HG03378 (cell line): Measurements from ENCODE around the gene TMPRSS11A.

Source experiments
- ATAC-seq: cut with Tn5 transposase; IDR thresholded peaks from one replicate; pipeline ENCODE4 v1.9.1; 2021; ENCODE audit warnings: mild to moderate bottlenecking, moderate library complexity; ENCODE audit not compliant: unreplicated experiment

The TMPRSS11A gene

DNA sequence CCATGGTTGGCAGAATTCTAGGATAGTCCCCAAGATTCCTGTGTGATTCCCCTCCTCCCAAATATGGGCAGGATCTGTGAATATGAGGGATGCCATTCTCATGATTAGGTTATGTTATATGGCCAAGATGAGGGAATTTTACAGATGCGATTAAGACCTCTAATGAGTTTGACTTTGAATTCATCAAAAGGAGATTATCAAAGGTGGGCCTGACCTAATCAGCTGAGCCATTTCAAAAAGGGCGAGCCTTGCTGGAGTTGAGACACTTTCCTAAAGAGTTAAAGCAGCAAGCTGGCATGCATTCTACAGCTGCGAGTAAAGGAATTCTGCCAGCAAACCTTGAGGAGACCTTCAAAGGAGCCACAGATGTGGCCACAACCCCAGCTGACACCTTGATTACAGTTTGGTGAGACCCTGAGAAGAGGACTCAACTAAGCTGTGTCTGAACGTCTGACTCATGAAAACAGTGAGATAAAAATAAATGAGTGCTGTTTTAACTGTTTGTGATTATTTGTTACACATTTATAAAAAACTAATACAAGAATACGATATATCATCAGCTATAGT lies 47.8 kb downstream of the TMPRSS11A start:
- no peak for ATAC-seq

DNA sequence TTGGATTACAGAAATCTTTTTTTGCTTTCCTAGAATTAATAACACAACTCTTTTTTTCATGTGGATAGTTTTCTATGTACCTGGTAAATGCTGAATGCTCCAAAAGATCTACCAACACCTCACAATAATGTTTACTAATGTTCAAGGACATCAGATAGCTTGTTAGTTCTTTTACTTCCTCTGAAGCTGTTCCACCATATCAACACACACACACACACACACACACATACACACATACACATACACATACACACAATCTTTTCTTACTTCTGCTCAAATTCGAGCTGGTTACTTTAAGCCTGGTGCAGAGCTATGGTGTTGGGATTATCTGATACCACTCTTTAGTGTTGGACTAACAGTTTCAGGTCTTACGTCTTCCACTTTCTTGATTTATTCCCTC lies 51.2 kb downstream of the TMPRSS11A start:
- ATAC-seq = no peak

DNA sequence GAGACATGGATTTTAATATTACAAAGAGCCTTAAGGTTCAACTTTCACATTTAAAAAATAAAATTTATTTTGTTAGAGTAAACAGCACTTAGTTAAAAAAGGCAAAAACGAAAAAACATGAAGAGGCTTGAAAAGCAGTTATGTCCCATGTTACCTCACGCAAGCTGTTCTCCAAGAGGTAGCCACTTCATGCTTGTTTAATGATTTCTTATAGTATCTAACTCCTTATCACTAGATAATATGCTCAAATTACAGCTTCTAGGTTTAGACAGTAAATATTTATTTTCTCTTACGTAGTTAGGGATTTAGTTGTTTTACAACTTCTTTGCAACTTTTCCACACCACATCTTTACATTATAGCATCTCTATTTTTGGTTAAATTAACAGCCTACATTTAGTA lies 51.7 kb downstream of the TMPRSS11A start:
- no peak for ATAC-seq

DNA sequence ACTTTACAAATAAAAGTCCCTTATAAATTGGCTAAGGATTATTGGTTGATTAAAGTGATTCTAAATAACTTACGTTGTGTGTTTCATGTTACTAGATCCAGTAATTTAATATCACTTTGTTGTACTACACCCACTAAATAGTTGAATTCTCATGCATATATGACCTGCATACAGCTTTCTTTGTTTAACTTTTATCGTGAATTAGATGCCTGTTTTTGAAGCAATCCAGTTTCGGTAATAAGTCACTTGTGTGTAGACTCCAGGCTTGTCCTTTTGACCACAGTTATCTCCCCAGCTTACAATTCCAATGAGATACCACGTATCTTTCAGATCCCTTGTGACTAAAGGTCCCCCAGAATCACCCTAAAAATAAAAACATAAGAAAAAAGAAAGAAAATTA lies 52.2 kb downstream of the TMPRSS11A start:
- no peak for ATAC-seq

DNA sequence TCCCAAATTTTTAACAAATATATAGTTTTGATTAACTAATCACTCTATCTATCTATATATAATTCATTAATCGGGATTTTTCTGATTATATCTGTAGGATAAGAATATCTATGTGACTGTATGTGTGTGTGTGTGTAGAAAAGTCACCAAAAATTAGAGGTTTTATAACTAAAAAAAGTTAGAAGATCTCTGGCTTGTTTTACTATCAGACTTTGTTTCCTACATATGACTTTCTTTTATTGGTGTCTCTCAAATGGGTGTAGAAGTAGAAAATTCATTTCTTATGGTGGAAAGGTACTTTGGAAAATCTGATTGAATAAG lies 52.7 kb downstream of the TMPRSS11A start:
- no peak for ATAC-seq

DNA sequence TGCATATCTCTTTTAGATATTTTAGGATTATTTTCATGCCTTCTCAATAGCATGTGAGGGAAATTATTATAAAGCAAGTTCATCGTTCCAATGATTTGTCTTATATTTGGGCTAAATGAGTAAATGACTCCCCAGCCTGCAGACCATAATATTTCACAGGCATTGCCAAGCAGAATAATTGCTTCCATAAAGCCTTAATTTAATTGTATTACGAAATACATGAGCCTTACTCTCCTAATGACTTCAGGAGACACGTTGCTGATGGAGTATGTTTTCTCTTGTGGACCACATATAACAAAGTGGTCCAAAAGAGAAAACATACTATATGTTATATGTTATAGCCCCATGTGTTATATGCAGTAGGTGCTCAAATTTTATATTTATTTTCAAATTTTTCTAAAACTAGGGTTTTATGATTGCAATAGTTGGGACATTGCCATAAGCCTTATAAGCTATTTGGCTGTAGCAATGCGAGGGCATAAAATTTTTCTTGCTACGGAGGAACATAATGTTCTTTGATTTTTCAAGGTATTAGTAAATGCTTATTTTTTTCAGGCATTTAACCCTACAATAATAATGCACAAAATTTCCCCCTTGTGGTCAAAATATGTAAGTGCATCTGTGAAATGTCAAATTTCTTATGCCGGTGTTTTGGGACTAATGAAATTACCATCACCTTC lies 53.2 kb downstream of the TMPRSS11A start:
- no peak for ATAC-seq

DNA sequence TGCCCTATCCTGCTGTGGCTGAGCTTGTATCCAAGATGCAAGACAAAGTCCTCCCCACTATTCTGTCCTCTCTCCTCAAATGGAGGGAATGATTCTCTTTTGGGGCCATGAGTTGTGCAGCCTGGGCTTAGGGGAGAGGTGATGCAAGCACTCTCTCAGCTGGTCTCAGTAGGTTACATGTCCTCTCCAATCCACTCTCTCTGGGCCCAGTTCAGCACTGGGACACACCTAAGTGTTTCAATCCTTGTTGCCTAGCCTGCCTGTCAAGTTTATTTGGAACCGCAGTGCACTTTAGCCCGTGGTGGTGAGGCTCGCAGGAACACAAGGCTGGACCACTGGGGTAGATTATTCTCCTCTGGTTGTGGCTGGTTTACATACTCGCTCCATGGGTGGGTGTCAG lies 55.6 kb downstream of the TMPRSS11A start:
- ATAC-seq = no peak

DNA sequence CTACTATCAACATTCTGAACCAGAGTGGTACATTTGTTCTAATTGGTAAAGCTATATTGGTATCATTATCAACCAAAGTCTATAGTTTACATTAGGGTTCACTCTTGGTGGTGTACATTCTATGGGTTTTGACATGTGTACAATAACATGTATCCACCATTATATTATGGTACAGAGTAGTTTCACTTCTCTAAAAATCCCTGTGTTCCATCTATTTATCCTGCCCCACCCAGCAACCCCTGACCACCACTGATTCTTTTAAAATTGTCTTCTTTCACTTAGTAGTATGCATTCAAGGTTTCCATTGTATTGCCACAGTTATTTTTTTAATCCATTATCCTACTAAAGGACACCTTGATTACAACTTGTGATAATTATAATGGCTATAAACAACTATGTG lies 64.2 kb downstream of the TMPRSS11A start:
- ATAC-seq = no peak

DNA sequence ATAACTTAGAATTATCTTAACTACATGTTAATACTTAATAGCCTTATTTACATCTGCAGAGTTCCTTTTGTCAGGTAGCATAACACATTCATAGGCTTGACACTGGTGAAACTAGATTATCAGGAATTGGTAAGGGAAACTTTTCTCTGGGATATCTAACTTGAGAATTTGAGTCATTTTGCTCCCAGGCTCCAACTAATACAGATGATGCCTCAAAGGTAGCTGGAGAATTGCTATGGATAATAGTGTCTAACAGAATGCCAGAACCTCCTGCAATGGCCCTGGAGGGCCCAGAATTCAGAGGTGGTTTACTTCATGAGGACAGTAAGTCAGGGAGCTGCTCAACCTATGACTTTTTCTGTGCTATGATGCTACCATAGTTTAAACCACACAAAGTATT lies 65.6 kb downstream of the TMPRSS11A start:
- ATAC-seq = no peak

DNA sequence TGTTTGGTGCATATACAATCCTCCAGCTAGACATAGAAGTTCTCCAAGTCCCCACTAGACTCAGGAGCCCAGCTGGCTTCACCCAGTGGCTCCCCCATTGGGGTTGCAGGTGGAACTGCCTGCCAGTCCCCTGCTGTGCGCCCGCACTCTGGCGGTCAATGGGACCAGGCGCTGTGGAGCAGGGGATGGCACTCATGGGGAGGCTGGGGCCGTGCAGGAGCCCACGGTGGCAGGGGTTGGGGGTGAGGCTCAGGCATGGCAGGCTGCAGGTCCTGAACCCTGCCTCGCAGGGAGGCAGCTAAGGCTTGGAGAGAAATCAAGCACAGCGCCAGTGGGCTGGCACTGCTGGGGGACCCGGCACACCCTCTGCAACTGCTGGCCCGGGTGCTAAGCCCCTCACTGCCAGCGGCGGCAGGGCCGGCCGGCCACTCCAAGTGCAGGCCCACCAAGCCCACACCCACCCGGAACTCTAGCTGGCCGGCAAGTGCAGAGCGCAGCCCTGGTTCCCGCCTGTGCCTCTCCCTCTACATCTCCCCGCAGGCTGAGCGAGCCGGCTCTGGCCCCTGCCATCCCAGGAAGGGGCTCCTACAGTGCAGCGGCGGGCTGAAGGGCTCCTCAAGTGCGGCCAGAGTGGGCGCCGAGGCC lies 66.8 kb downstream of the TMPRSS11A start:
- no peak for ATAC-seq

DNA sequence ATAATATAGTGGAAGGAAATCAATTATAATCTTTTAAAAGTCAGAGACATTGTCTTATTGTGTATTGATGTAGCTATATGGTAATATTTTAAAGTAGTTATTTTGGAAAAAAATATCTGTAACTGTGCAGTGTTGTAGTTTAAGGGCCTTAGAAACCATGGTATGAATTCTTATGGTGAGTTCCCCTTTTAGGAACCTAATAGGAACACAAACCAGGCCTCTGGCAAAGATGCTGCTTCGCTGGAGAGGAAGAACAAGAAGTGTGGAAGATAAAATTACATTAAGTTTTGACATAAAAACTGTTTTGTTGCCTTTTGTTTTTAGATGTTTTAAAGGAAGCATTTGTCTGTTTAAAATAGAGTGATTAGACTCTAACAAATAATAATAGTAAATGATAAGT lies 68.6 kb downstream of the TMPRSS11A start:
- ATAC-seq = no peak

DNA sequence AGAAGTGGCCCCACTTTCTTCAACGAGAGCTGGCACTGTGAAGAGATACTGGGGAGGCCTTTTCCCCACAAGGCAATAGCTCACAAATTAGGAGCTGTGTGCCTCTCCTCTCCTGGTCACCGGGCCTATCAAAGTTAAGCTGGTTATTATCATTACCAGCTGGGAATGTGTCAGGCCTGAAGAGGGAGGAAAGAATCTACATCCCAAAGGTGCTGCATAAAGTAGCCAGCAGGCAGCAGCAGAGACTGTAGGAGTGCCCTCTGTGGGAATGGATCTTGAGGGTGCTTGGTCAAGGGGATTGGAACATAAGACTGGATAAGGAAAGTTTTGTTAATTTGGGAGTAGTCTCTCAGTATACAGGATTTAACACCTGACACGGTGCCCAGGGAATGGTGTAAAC lies 70.4 kb downstream of the TMPRSS11A start:
- ATAC-seq = no peak

DNA sequence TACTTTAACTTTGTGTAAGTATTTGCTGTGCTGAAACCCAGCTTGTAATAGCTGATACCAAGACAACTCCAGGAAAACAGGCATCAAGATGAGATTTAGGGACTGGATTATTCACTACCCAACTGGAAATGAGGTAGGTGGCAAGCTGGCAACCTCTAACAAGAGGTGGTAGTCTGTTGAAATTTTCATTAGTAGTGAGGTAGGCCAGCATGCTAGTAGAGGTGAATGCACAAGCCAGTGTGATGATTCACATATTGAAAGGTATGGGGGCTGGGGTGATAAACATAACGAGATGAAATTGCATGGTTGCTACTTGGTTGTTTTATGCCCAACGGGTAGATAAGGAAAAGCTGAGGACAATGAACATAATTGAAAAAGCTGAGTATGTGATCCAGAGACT lies 71.0 kb downstream of the TMPRSS11A start:
- ATAC-seq = no peak

DNA sequence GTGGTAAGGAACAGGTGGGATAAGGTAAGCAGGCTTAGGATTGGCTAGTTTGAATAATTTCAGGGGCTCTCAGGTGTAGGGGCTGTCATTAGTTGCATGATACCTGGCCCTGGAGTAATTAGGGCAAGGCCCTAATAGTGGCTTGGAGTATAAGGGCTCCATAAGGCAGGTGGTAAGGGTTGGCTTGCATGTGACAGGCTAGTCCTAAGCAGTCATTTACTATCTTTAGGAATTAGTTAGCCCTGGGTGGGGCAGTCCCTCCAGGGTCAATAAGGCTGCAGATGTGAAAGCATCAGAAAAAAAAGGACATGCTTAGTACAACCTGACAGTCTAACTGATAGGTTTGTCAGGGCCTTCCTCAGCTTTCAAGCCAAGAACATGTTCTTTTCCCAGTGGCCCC lies 71.6 kb downstream of the TMPRSS11A start:
- ATAC-seq = no peak

DNA sequence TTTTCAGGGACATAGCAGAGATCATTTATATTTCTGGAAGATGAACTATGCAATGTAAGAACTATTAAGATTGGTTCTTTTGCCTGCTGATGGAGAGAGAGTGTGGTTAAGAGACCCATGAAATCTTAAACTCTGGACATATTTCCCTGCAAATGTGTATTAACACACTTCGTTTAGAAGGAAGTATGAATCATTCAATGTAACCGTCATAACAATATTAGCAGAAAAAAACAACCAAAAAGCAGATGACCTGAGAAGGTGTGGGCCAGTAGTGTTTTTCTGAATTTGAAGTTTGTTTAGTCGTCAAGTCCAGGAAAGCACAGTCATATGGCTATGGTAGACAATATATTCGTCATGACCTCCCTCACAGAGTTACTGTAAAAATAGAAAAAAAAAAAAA lies 77.0 kb downstream of the TMPRSS11A start:
- ATAC-seq = no peak

DNA sequence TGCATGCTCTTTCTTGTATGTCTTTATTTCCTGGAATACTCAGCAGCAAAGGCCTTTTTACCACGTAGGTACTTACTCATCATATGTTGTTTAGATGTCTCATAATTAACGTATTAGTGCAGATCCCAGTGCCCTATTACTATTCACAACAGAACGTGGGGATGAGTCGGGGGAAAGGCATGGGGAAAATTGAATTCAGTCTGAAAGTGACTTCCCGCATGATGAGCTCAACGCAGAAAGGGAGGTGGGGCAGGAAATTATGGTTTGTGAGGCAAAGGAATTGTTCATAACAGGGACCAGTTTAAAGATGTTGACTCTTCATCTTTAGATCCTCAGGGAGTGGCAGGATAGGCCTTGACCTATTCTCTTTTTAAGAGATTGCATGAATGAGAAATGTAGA lies 77.5 kb downstream of the TMPRSS11A start:
- ATAC-seq = no peak

DNA sequence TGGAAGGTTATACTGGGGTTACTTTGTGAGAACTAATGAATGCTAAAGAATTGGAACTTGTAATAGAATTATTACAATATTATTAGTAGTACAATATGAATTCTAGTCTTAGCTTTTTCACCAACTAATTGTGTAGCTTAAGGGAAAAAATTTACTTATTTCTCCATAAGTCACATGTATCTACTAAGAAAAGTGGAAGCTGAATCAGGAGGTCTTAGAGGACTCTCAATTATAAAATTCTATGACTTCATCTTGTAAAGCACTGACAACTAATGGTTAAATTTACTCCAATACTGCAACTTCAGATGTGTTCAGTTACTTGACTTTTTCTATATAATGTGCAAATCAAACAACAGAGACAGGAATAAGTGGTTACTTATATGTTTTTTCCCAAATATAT lies 78.6 kb downstream of the TMPRSS11A start:
- no peak for ATAC-seq

DNA sequence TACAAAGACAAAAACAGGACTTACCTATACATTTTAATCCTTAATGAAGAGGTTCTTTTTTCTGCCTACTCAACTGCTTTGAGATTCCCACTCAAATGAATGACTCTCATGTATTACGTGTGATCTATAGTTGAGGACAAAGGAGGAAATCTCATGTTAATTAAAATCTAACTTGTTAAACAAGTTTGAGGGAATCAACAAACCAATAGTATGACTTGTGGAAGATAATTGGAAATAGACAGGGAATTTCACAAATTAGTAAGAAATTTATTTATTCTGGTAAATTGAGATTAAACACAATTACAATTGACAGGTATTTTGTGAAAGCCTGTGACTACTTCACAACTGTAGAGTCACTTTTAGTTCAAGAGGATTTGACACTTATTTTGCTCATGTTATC lies 79.4 kb downstream of the TMPRSS11A start, which contains the start of gene TMPRSS11D:
TSS of gene TMPRSS11D (minus strand) at position 101 of the 400 bp plus-strand sequence. CDS start at position 32, 69 bp downstream.
- no peak for ATAC-seq

DNA sequence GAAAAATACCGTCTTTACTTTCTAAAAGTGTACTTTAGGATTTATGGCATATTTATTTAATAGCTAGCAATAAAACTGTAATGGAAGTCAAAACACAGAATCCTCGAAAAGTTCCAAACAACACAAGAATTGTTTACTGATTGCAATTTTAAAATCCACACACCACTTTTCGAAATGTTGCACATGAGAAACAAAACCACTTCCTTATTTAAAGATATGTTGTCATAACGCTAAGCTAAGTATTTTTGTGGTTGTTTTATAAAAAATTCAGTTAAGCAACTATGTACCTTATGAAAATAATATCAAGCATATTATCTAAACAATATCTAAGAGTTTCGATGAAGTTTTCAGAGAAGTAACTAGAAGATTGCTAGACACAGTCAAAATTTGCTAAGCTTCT lies 79.8 kb downstream of the TMPRSS11A start:
- ATAC-seq = no peak

DNA sequence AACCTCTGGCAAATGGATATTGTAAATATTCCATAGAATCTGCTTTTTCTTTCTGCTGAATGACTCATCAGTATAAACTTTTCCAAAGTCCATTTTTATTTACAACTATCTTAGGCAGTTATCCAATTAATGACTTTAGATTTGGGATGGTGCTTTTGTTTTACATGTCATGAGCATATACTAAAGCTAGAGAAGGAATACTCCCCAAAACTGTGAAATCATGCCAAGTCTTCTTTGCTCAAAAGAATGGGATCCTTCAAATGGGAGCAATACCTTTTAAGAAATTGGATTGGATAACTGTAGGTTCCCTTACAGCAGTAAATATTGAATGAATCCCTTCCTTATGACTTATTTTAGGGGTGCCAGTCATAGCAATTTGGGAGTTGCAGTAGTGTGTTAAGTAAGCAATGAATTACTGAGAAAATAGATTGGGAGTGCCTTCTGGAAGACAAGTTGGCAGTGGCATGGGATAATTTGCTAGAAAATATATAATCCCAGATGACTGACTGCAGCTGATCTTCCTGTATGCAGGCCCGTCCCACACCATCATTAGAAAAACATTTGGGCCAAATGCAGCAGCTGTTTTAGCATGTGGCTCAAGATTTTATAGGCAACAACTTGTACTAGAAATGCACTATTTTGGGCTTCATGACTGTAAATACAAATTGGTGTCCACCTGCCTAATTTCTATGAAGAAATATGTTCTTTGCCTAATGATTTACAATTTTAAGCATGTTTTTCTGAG lies 82.3 kb downstream of the TMPRSS11A start:
- ATAC-seq = no peak

DNA sequence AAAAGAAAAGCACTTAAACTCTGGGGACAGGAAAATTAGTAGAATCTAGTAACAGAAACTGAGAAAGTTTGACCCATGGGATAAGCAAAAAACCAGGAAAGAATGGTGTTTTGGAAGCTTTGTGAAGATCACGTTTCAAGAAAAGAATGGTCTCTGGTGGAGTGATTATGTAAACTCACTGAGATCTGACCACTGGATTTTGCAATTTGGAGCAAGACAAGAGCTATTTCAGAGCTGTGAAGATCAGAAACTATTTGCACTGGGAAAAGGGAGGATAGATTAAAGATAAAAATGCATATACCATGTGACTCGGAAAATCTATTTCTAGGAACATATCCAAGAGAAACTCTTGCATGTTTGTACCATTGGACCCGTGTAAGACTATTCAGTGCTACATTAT lies 83.8 kb downstream of the TMPRSS11A start:
- ATAC-seq = no peak

DNA sequence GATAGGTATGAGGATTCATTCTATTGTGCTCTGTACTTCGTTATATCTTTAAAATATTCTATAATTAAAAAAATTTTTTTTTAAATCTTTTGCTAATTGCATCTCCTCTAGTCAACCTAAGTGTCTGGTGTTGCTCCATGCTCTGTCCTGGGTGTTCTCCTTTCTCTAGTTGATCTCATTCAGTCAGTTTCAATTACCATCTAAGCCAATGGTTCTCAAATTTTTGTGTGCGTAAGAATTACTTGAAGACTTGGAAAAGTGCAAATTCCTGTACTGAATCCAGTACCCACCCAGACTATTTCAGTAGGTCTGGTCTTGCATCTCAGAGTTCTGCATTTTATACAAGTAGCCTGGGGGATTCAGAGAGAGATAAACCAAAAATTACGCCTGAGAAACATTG lies 86.2 kb downstream of the TMPRSS11A start:
- ATAC-seq = no peak
